Measurements from ENCODE around the gene CELF4.

The CELF4 gene

DNA sequence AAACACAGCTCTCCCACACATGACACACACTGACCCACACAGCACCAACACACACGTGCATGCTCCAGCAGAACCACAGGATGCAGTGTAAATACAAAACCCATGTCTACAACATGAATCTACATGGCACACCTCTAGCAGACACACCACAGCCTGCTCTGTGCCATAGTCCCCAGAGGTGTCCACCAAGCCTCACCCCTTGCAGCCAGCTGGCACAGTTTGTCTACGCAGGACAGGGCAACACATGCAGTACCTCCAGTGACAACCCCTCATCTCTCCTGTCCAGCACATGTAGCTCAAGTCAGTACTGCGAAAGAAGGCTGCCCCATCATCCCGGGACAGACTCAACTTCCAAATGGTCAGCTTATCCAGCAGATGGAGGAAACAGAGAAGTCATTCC, 18.9 kb downstream of the CELF4 start:
- DNase-seq (ENCODE audit: low read depth), result no peak

- no peak for DNase-seq (ENCODE audit: low read depth)
These were observed 19.4 kb downstream of the CELF4 start for GRCh38 chr18:37546272-37546537.

- DNase-seq (ENCODE audit: low read depth), result no peak
These were observed 19.9 kb downstream of the CELF4 start for GRCh38 chr18:37545461-37546271.

GRCh38 chr18:37544713-37545112, 20.9 kb downstream of the CELF4 start:
- DNase-seq (ENCODE audit: low read depth), result no peak

GRCh38 chr18:37544217-37544616, 21.4 kb downstream of the CELF4 start:
- DNase-seq (ENCODE audit: low read depth), result no peak

- DNase-seq (ENCODE audit: low read depth), result no peak
These were observed 22.3 kb downstream of the CELF4 start for GRCh38 chr18:37543321-37543720.

GRCh38 chr18:37541517-37541916, 24.1 kb downstream of the CELF4 start:
- DNase-seq (ENCODE audit: low read depth), result no peak

DNA sequence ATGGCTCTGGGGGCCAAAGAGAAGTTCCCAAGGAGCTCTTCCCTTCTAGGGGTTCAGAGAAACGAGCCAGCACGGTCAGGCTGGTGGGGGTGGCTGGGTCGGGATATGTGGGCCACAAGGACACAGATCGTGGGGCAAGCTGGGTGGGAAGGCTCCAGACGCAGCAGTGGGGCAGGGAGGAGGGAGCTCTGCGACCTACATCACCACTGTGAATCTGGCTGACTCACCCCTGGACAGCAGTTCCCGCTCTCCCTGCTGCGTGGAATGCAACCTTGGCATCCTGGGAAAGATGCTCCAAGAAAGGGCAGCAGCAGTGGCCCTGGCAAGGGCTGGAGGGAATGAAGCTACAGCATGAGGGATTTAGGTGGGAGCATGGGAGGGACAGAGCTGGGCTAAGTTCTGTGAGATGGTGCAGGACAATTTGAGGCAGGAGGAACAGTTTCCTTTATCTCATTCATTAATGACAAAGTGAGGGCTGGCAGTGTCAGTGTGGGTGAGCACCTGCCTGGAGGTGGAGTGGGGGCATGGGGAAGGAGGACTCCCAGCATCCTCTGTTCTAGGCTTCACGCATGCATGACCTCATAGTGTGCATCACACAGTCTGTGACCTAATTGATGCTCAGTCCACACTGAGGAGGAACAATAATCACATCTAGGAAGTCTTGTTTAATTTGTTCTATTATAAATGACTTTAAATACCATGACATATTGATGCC, 25.0 kb downstream of the CELF4 start:
- no peak for DNase-seq (ENCODE audit: low read depth)

DNA sequence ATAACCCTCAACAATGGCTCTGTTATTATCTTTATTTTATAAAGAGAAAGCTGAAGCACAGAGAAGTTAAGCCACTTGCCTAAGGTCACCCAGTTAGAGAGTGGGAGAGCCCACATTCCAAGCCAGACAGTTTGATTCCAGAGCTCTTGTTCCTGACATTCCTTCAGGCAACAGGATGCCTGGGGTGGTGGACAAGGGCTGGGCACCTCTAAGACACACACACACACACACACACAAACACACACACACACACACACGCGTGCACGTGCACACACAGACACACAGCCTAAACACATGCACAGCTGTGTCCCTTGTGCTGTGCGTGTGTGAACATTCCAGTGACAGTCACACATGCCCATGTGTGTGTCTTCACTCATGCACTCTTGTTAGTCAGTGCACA, 26.4 kb downstream of the CELF4 start:
- no peak for DNase-seq (ENCODE audit: low read depth)

- DNase-seq (ENCODE audit: low read depth), result no peak
These were observed 26.9 kb downstream of the CELF4 start for GRCh38 chr18:37538526-37539205.

- DNase-seq (ENCODE audit: low read depth), result no peak
These were observed 27.6 kb downstream of the CELF4 start for GRCh38 chr18:37537868-37538525.

DNA sequence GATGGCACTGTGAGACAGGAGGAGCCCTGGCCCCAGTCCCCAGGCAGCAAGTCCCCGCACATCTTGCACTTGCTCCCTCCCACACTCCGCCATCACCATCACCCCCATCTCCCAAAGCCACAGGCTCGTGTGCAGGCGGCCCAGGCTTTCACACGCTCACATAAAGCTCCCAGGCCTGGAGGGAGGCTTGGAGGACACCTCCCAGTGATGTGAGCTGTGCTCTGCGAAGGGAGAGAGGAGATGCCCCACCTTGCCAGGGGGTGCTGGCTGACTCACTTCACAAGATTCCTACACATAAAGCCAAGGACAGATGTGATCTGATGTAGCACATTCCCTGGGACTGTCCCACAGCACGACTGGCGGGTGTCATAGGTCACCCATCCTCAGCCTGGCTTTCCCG, 28.9 kb downstream of the CELF4 start:
- no peak for DNase-seq (ENCODE audit: low read depth)

- peak; percentile 33 for DNase-seq (ENCODE audit: low read depth)
These were observed 29.6 kb downstream of the CELF4 start for GRCh38 chr18:37535968-37536367.

GRCh38 chr18:37534627-37535026, 31.0 kb downstream of the CELF4 start:
- DNase-seq (ENCODE audit: low read depth), result no peak

GRCh38 chr18:37533647-37534584, 31.7 kb downstream of the CELF4 start:
- no peak for DNase-seq (ENCODE audit: low read depth)

DNA sequence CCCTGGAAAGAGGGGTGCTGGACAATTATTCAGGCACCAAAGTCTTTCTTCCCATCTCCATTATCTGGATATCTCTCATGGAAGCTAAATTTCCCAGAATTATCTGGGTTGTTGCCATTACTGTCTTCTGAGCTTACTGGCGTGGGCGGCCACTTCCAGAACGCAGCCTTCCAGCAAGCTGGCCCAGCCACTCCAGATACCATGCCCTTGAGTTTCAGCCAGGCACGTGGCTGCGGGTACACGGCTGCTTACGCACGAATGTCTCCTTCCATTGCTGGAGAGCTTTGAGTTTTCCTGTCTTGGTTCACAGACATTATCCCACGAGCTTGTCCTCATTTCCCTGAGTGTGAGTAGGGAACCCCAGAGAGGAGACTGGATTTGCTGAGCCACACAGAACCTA, 32.7 kb downstream of the CELF4 start:
- no peak for DNase-seq (ENCODE audit: low read depth)

DNA sequence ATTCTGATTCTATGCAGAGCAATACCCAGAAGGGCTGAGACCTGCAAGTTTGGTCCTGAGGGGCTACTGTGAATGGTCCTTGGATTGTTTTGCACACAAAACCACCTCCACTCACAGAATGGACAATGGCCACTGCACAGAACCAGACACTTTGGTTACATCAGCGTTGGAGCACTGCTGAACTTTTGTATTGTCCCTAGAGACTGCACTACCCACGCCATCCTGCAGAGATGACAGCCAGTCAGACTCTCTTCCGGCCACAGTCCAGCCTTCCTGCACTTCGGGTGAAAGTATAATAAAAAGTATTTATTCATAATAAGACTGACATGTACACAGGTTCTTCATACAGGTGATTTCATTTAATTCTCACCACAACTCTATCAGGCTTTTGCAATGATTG, 35.7 kb downstream of the CELF4 start:
- no peak for DNase-seq (ENCODE audit: low read depth)

GRCh38 chr18:37529296-37529695, 36.3 kb downstream of the CELF4 start:
- no peak for DNase-seq (ENCODE audit: low read depth)

GRCh38 chr18:37527395-37527794, 38.2 kb downstream of the CELF4 start:
- no peak for DNase-seq (ENCODE audit: low read depth)

GRCh38 chr18:37525262-37525585, 40.4 kb downstream of the CELF4 start:
- no peak for DNase-seq (ENCODE audit: low read depth)

GRCh38 chr18:37524498-37525261, 40.9 kb downstream of the CELF4 start:
- DNase-seq (ENCODE audit: low read depth), result no peak
